Measurements from ENCODE around the gene EHMT1.

EHMT1 gene

DNA sequence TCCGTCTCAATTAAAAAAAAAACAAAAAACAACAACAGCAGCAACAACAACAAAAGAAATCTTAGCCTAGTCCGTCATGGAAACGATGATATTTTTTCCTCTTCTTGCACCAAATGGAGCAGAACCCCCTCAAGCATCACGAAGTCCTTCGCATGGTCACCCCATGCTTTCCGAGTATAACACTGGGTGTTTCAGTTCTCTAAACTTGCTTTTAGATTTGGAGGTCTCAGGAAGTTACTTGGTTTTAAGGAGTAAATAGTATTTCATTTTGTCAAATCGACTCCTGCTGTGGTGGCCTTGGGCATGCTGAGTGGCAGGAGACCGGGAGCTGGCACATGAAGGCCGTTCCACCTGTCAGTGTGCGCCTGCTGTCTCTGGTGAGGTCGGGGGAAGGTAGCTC, 140.3 kb downstream of the EHMT1 start:
- TF ChIP-seq, protein P1, sequence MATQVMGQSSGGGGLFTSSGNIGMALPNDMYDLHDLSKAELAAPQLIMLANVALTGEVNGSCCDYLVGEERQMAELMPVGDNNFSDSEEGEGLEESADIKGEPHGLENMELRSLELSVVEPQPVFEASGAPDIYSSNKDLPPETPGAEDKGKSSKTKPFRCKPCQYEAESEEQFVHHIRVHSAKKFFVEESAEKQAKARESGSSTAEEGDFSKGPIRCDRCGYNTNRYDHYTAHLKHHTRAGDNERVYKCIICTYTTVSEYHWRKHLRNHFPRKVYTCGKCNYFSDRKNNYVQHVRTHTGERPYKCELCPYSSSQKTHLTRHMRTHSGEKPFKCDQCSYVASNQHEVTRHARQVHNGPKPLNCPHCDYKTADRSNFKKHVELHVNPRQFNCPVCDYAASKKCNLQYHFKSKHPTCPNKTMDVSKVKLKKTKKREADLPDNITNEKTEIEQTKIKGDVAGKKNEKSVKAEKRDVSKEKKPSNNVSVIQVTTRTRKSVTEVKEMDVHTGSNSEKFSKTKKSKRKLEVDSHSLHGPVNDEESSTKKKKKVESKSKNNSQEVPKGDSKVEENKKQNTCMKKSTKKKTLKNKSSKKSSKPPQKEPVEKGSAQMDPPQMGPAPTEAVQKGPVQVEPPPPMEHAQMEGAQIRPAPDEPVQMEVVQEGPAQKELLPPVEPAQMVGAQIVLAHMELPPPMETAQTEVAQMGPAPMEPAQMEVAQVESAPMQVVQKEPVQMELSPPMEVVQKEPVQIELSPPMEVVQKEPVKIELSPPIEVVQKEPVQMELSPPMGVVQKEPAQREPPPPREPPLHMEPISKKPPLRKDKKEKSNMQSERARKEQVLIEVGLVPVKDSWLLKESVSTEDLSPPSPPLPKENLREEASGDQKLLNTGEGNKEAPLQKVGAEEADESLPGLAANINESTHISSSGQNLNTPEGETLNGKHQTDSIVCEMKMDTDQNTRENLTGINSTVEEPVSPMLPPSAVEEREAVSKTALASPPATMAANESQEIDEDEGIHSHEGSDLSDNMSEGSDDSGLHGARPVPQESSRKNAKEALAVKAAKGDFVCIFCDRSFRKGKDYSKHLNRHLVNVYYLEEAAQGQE (IDR thresholded peaks at IDR 0.05; ENCODE audit: insufficient read depth in 1 of 2, low read depth in 2 of 2, low read length in 2 of 2) = no peak
- TF ChIP-seq FOXP2 (optimal IDR thresholded peaks at IDR 0.05; ENCODE audit: borderline replicate concordance, extremely low read depth, extremely low read length, insufficient read depth) (no peak), SIN3A (IDR thresholded peaks at IDR 0.05; ENCODE audit: borderline replicate concordance, insufficient read depth, low read length) (no peak), TAF1 (IDR thresholded peaks at IDR 0.05; ENCODE audit: borderline replicate concordance, insufficient read depth, low read length) (no peak), POLR2AphosphoS5 (IDR thresholded peaks at IDR 0.05; ENCODE audit: low read depth, low read length) (no peak)

DNA sequence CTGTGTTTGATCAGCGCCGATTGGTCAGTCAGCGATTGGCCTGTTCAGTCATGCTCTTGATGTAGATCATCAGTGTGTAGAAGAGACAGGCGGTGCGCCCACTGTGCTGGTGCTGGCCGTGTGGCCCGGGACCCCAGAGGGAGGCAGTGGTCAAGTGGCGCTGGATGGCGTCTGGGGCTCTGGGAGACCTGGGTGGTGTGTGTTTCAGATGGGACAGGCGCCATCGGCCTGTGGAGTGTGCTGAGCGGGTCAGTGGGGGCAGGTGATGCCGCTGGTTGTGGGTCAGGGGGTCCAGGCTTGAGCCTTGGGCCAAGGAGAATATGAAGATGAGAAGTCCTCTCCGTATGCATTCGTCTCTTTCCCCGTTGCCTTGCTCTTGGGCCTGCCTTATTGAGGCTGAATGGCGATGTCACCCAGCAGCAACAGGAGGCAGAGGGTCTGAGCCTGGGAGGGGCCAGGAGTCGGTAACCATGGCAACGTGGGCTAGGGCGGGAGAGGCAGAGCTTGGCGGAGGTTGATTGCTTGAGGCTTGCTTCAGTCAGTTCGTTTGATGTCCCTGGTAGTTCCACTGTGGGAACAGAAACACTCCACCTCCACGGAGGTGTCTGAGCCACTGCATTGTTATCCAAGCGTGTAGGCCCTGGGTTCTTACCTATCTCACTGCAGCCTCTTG, 141.0 kb downstream of the EHMT1 start:
- TF ChIP-seq TAF1 (IDR thresholded peaks at IDR 0.05; ENCODE audit: borderline replicate concordance, insufficient read depth, low read length) = no peak
- no peak for TF ChIP-seq FOXP2 (optimal IDR thresholded peaks at IDR 0.05; ENCODE audit: borderline replicate concordance, extremely low read depth, extremely low read length, insufficient read depth)
- no peak for TF ChIP-seq POLR2AphosphoS5 (IDR thresholded peaks at IDR 0.05; ENCODE audit: low read depth, low read length)
- TF ChIP-seq, protein P1 (IDR thresholded peaks at IDR 0.05; ENCODE audit: insufficient read depth in 1 of 2, low read depth in 2 of 2, low read length in 2 of 2) = no peak
- no peak for TF ChIP-seq SIN3A (IDR thresholded peaks at IDR 0.05; ENCODE audit: borderline replicate concordance, insufficient read depth, low read length)

DNA sequence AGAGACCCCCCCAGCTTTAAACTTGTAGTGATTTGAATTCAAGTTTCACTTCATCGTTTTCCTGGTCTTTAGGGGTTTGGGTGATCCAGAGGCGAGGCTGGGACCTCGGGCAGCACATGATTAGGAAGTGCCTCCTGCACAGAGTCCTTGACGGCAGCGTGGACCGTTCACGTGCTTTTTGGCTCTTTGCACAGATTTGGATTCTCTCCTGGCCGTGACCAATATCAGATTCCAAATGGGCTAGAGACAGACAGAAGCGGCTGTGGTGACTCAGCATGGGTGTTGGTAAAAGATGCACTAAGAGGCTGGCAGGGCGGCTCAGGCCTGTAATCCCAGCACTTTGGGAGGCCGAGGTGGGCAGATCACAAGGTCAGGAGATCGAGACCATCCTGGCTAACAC, 141.6 kb downstream of the EHMT1 start:
- TF ChIP-seq, protein P1 (IDR thresholded peaks at IDR 0.05; ENCODE audit: insufficient read depth in 1 of 2, low read depth in 2 of 2, low read length in 2 of 2) = no peak
- no peak for TF ChIP-seq FOXP2 (optimal IDR thresholded peaks at IDR 0.05; ENCODE audit: borderline replicate concordance, extremely low read depth, extremely low read length, insufficient read depth)
- no peak for TF ChIP-seq POLR2AphosphoS5 (IDR thresholded peaks at IDR 0.05; ENCODE audit: low read depth, low read length)
- TF ChIP-seq SIN3A (IDR thresholded peaks at IDR 0.05; ENCODE audit: borderline replicate concordance, insufficient read depth, low read length) = no peak
- no peak for TF ChIP-seq TAF1 (IDR thresholded peaks at IDR 0.05; ENCODE audit: borderline replicate concordance, insufficient read depth, low read length)

DNA sequence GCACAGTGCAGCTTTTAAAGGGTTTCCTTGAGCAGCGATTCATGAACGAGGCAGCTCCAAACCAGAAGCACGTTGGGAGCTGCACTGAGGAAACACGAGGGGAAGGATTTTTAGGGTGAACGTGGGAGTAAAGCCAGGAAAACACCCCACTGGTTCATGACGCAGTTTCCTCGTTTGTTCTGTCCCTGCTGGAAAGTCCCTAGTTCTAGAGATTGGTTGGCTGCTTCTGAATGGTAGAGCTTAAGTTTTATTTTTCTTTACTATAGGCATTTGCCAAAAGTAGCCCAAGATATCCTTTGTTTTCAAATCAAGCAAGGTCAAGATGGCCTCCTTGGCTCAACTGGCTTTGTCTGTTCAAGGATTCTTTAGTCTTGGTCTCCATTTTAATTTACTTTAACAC, 142.2 kb downstream of the EHMT1 start:
- no peak for TF ChIP-seq FOXP2 (optimal IDR thresholded peaks at IDR 0.05; ENCODE audit: borderline replicate concordance, extremely low read depth, extremely low read length, insufficient read depth)
- TF ChIP-seq, protein P1 (IDR thresholded peaks at IDR 0.05; ENCODE audit: insufficient read depth in 1 of 2, low read depth in 2 of 2, low read length in 2 of 2) = no peak
- no peak for TF ChIP-seq SIN3A (IDR thresholded peaks at IDR 0.05; ENCODE audit: borderline replicate concordance, insufficient read depth, low read length)
- no peak for TF ChIP-seq TAF1 (IDR thresholded peaks at IDR 0.05; ENCODE audit: borderline replicate concordance, insufficient read depth, low read length)
- no peak for TF ChIP-seq POLR2AphosphoS5 (IDR thresholded peaks at IDR 0.05; ENCODE audit: low read depth, low read length)
